PC-9 (cell line): Measurements from ENCODE around the gene MARK2.

Source experiments
- CTCF ChIP-seq: fragments of 200-600 bp; sonication (generic); conservative IDR thresholded peaks from 2 replicates; pipeline ENCODE4 v1.6.1; 2017; ENCODE audit warnings: mixed run types, antibody characterized with exemption, mild to moderate bottlenecking, moderate library complexity
- EZH2 ChIP-seq: fragments of 200-600 bp; sonication (generic); IDR thresholded peaks from 2 replicates; pipeline ENCODE4 v1.8.0; 2017; ENCODE audit warnings: antibody characterized with exemption, low read depth

GRCh38 chr11:63873311-63873710 lies 34.4 kb downstream of the MARK2 start:
- TF ChIP-seq CTCF (no peak), EZH2 (no peak)
